ENCODE data around the gene ZNF563. TPM values are rescaled to one million over a fixed set of nuclear protein-coding genes. Genes with fewer than 3 reads are reported as not detected.
"Not testable (repeated sequence)": the region's sequence is repeated elsewhere in the genome, so short reads cannot be mapped to it uniquely, and the experiment has no call there.

ZNF563 gene
- total RNA-seq, 1 donor from 2014 or later, result 2.4 TPM

- no peak for DNase-seq (ENCODE audit: low read depth)
- peak; percentile 55 for FAIRE-seq
- no peaks in the 10 kb centered on the region for H3K27me3 ChIP-seq (ENCODE audit: control insufficient read depth, insufficient read depth, low read length)
- H3K4me3 ChIP-seq (ENCODE audit: low read depth, low read length), result no peak overlapping the region
- H3K36me3 ChIP-seq (ENCODE audit: control insufficient read depth, insufficient read depth, low read length), result no peaks in the 10 kb centered on the region
- TF ChIP-seq CTCF (IDR thresholded peaks at IDR 0.05; ENCODE audit: insufficient read depth, low read length, severe bottlenecking), result no peak
Measured at GRCh38 chr19:12314553-12314952, 18.9 kb downstream of the ZNF563 start.

GRCh38 chr19:12308891-12309290, 24.5 kb downstream of the ZNF563 start:
- not testable (repeated sequence) for H3K4me3 ChIP-seq (ENCODE audit: low read depth, low read length); H3K27me3 ChIP-seq (ENCODE audit: control insufficient read depth, insufficient read depth, low read length); FAIRE-seq; DNase-seq (ENCODE audit: low read depth); H3K36me3 ChIP-seq (ENCODE audit: control insufficient read depth, insufficient read depth, low read length)

- Histone ChIP-seq H3K4me3 (ENCODE audit: low read depth, low read length) (peak overlapping the region; percentile 97), H3K36me3 (ENCODE audit: control insufficient read depth, insufficient read depth, low read length) (no peaks in the 10 kb centered on the region), H3K27me3 (ENCODE audit: control insufficient read depth, insufficient read depth, low read length) (no peaks in the 10 kb centered on the region)
- DNase-seq (ENCODE audit: low read depth) (no peak), FAIRE-seq (no peak)
- no peak for TF ChIP-seq CTCF (IDR thresholded peaks at IDR 0.05; ENCODE audit: insufficient read depth, low read length, severe bottlenecking)
Measured at GRCh38 chr19:12295191-12295590, 38.2 kb downstream of the ZNF563 start.

DNA sequence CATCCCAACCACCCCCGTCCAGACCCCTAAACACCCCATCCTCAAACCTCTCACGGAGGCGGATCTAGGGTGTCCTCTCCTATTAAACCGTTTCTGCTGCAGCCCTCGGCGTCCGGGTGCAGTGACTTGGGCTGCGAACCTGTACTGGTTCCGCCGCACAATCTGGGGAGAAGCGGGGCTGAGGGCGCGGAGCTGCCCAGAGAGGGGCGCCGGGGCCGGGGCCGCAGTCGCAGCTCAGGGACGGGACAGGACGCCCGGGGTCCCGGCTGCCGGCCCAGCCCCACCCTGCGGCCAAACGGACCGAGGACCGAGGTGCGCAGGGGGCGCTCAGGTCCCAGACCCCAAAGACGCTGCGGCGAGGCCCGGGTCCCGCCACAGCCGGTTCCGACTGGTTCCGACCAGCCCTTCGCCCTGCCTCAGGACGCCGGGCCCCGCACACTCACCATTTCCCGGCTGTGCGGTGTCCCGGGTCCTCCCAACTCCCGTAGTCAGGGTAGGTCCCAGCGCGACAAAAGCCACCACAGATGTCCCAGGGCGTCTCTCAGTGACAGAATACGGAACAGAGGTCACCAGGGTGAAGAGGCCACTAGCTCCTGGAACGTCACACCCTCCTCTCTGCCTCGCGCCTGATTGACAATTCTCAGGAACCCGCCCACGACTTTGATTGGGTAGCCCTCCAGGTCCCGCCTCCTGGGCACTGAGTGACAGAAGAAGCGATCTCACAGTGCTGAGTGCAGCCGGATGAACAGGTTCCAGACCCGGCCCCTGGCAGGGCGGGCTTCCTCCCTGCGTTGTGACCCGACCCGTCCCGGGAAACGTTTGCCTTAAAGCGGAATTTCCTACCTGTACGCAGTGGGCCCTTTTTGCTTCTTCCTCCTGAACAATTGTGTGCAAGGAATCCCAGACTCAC, 38.9 kb downstream of the ZNF563 start, which contains the start of gene ZNF44:
Gene ZNF44 (minus strand): TSS at position 635 of the 910 bp plus-strand sequence. CDS start 189 bp downstream, at position 446.
- no peaks in the 10 kb centered on the region for H3K36me3 ChIP-seq (ENCODE audit: control insufficient read depth, insufficient read depth, low read length)
- H3K27me3 ChIP-seq (ENCODE audit: control insufficient read depth, insufficient read depth, low read length), result no peaks in the 10 kb centered on the region
- no peak for TF ChIP-seq CTCF (IDR thresholded peaks at IDR 0.05; ENCODE audit: insufficient read depth, low read length, severe bottlenecking)
- peak within 1 kb of the TSS; percentile 97 for H3K4me3 ChIP-seq (ENCODE audit: low read depth, low read length)
- DNase-seq (ENCODE audit: low read depth) (peak; percentile 93), FAIRE-seq (no peak)

GRCh38 chr19:12293777-12294248, 39.6 kb downstream of the ZNF563 start:
- H3K4me3 ChIP-seq (ENCODE audit: low read depth, low read length), result peak overlapping the region; percentile 97
- peak; percentile 58 for DNase-seq (ENCODE audit: low read depth)
- FAIRE-seq, result no peak
- no peak for TF ChIP-seq CTCF (IDR thresholded peaks at IDR 0.05; ENCODE audit: insufficient read depth, low read length, severe bottlenecking)
- H3K36me3 ChIP-seq (ENCODE audit: control insufficient read depth, insufficient read depth, low read length), result no peaks in the 10 kb centered on the region
- no peaks in the 10 kb centered on the region for H3K27me3 ChIP-seq (ENCODE audit: control insufficient read depth, insufficient read depth, low read length)

GRCh38 chr19:12289790-12290065, 43.7 kb downstream of the ZNF563 start:
- FAIRE-seq (no peak), DNase-seq (ENCODE audit: low read depth) (no peak)
- H3K36me3 ChIP-seq (ENCODE audit: control insufficient read depth, insufficient read depth, low read length), result no peaks in the 10 kb centered on the region
- no peak for TF ChIP-seq CTCF (IDR thresholded peaks at IDR 0.05; ENCODE audit: insufficient read depth, low read length, severe bottlenecking)
- H3K4me3 ChIP-seq (ENCODE audit: low read depth, low read length), result no peak overlapping the region
- no peaks in the 10 kb centered on the region for H3K27me3 ChIP-seq (ENCODE audit: control insufficient read depth, insufficient read depth, low read length)
